CD4-positive, alpha-beta memory T cell (primary cell): Measurements from ENCODE around the gene LDB2. TPM values are rescaled to one million over a fixed set of nuclear protein-coding genes. Genes with fewer than 3 reads are reported as not detected.

ENCODE experiments used
- CTCF ChIA-PET: fragments of 350-600 bp; sonication (Branson Sonifier 250); formaldehyde crosslinking; loops from one replicate; lab custom pipeline; 2021; ENCODE audit warnings: inconsistent platforms; ENCODE audit not compliant: partially characterized antibody; lab: Charles Lee
- POLR2A ChIA-PET: fragments of 350-600 bp; sonication (Branson Sonifier 250); formaldehyde crosslinking; loops from one replicate; lab custom pipeline; 2021; ENCODE audit not compliant: partially characterized antibody; lab: Charles Lee
- DNase-seq, 5 donors: peaks; one replicate each; pipeline versions ENCODE4 v3.0.0 to v3.0.0-alpha.2; 2020 to 2022; ENCODE audit warnings: mixed read lengths in 1 of 5
- H3K27ac ChIP-seq: one replicate; pipeline ENCODE4 v1.7.0; 2013; ENCODE audit warnings: low read depth, low read length
- H3K27me3 ChIP-seq: 2 replicates; pipeline ENCODE4 v1.7.0; 2013; ENCODE audit warnings: mild to moderate bottlenecking, low read length, moderate library complexity; ENCODE audit not compliant: insufficient read depth
- H3K36me3 ChIP-seq: 2 replicates; pipeline ENCODE4 v1.7.0; 2013; ENCODE audit warnings: mild to moderate bottlenecking, low read length, moderate library complexity; ENCODE audit not compliant: insufficient read depth
- H3K4me1 ChIP-seq: 2 replicates; pipeline ENCODE4 v1.7.0; 2013; ENCODE audit warnings: mild to moderate bottlenecking, low read length, moderate library complexity; ENCODE audit not compliant: insufficient read depth
- H3K4me3 ChIP-seq, 2 donors: one replicate each; pipeline ENCODE4 v1.7.0; 2013; ENCODE audit warnings: low read length in 2 of 2, mild to moderate bottlenecking in 1 of 2
- H3K9me3 ChIP-seq, 2 donors: one replicate each; pipeline ENCODE4 v1.7.0; 2013; ENCODE audit warnings: low read length in 2 of 2, control low read depth in 1 of 2; ENCODE audit not compliant: control insufficient read depth in 1 of 2
- H3K27ac Mint-ChIP-seq, 7 donors: one replicate each; pipeline ENCODE4 v1.8.0; 2020 to 2021; ENCODE audit warnings: mixed read lengths in 7 of 7, mild to moderate bottlenecking in 6 of 7, inconsistent platforms in 3 of 7, moderate library complexity in 3 of 7
- H3K27me3 Mint-ChIP-seq, 2 donors: one replicate each; pipeline ENCODE4 v1.8.0; 2020 to 2021; ENCODE audit warnings: mixed read lengths in 2 of 2
- H3K36me3 Mint-ChIP-seq, 2 donors: one replicate each; pipeline ENCODE4 v1.8.0; 2020 to 2021; ENCODE audit warnings: mixed read lengths in 2 of 2, inconsistent platforms in 1 of 2, mild to moderate bottlenecking in 1 of 2
- H3K4me1 Mint-ChIP-seq, 4 donors: one replicate each; pipeline ENCODE4 v1.8.0; 2020 to 2021; ENCODE audit warnings: mixed read lengths in 4 of 4, mild to moderate bottlenecking in 1 of 4
- H3K4me3 Mint-ChIP-seq, 8 donors: one replicate each; pipeline ENCODE4 v1.8.0; 2020 to 2021; ENCODE audit warnings: mixed read lengths in 8 of 8, mild to moderate bottlenecking in 7 of 8, moderate library complexity in 6 of 8, inconsistent platforms in 3 of 8
- H3K9me3 Mint-ChIP-seq, 8 donors: one replicate each; pipeline ENCODE4 v1.8.0; 2020 to 2021; ENCODE audit warnings: mixed read lengths in 8 of 8, mild to moderate bottlenecking in 5 of 8, inconsistent platforms in 3 of 8, moderate library complexity in 1 of 8
- intact Hi-C: fragments of 100-400 bp; cut with micrococcal nuclease; formaldehyde crosslinking; loops from one replicate; pipeline ENCODE4 v1.15.1; 2023
- polyA plus RNA-seq, 2 donors: library from polyadenylated mRNA; unstranded; fragments of 300-500 nt; fragmentation: Illumina TruSeq; gene quantifications; one replicate each; pipeline ENCODE4 v1.2.3, GENCODE V29; 2021
- total RNA-seq, 2 experiments: library from RNA; stranded (reverse); gene quantifications; one replicate each; pipeline ENCODE4 v1.2.3, GENCODE V29; 2021

The LDB2 gene
- total and polyA plus RNA-seq, 4 experiments from 2014 or later, result not detected

- Mint-ChIP-seq H3K36me3 (no peaks in the 10 kb centered on the region), H3K4me1 (no peaks in the 10 kb centered on the region), H3K27me3 (peaks cover 0 to 1% of the 10 kb centered on the region in 2 donors), H3K9me3 (peaks cover 1 to 8% (median 2%) of the 10 kb centered on the region in 8 donors), H3K4me3 (no peak overlapping the region), H3K27ac (no peak overlapping the region)
- Histone ChIP-seq H3K36me3 (no peaks in the 10 kb centered on the region), H3K4me1 (no peaks in the 10 kb centered on the region), H3K4me3 (no peak overlapping the region), H3K27ac (no peak overlapping the region), H3K9me3 (no peaks in the 10 kb centered on the region), H3K27me3 (no peaks in the 10 kb centered on the region)
- intact Hi-C loops, result no loop called here
- CTCF ChIA-PET, result no interaction called here
- DNase-seq, result no peak
- POLR2A ChIA-PET, result no interaction called here
Observed at GRCh38 chr4:16608611-16609125, 289.8 kb downstream of the LDB2 start.

GRCh38 chr4:16608123-16608522 is 290.3 kb downstream of the LDB2 start:
- Histone ChIP-seq H3K36me3 (no peaks in the 10 kb centered on the region), H3K4me1 (no peaks in the 10 kb centered on the region), H3K27ac (no peak overlapping the region), H3K4me3 (no peak overlapping the region), H3K9me3 (no peaks in the 10 kb centered on the region), H3K27me3 (no peaks in the 10 kb centered on the region)
- Mint-ChIP-seq H3K36me3 (no peaks in the 10 kb centered on the region), H3K9me3 (peaks cover 1 to 8% (median 2%) of the 10 kb centered on the region in 8 donors), H3K27me3 (peaks cover 0 to 1% of the 10 kb centered on the region in 2 donors), H3K4me1 (no peaks in the 10 kb centered on the region), H3K4me3 (no peak overlapping the region), H3K27ac (no peak overlapping the region)
- no peak for DNase-seq
- intact Hi-C loops, result no loop called here
- POLR2A ChIA-PET, result no interaction called here
- CTCF ChIA-PET, result no interaction called here

GRCh38 chr4:16607241-16608066 is 291.0 kb downstream of the LDB2 start:
- H3K4me3 ChIP-seq, result no peak overlapping the region
- Mint-ChIP-seq H3K27ac (no peak overlapping the region), H3K9me3 (peaks cover 1 to 5% (median 2%) of the 10 kb centered on the region in 8 donors), H3K4me3 (no peak overlapping the region), H3K4me1 (no peaks in the 10 kb centered on the region), H3K27me3 (peaks cover 0 to 1% of the 10 kb centered on the region in 2 donors), H3K36me3 (no peaks in the 10 kb centered on the region)
- DNase-seq, result no peak
- H3K36me3 ChIP-seq, result no peaks in the 10 kb centered on the region
- H3K4me1 ChIP-seq, result no peaks in the 10 kb centered on the region
- no peaks in the 10 kb centered on the region for H3K9me3 ChIP-seq
- intact Hi-C loops, result no loop called here
- ChIA-PET POLR2A (no interaction called here), CTCF (no interaction called here)
- H3K27ac ChIP-seq, result no peak overlapping the region
- no peaks in the 10 kb centered on the region for H3K27me3 ChIP-seq

- DNase-seq, result no peak
- Histone ChIP-seq H3K9me3 (no peaks in the 10 kb centered on the region), H3K36me3 (no peaks in the 10 kb centered on the region), H3K27me3 (no peaks in the 10 kb centered on the region), H3K27ac (no peak overlapping the region), H3K4me1 (no peaks in the 10 kb centered on the region), H3K4me3 (no peak overlapping the region)
- H3K27me3 Mint-ChIP-seq, result peaks cover 0 to 1% of the 10 kb centered on the region in 2 donors
- intact Hi-C loops, result no loop called here
- POLR2A ChIA-PET, result no interaction called here
- CTCF ChIA-PET, result no interaction called here
- no peak overlapping the region for H3K4me3 Mint-ChIP-seq
- H3K9me3 Mint-ChIP-seq, result peaks cover 0 to 5% (median 2%) of the 10 kb centered on the region in 8 donors
- no peak overlapping the region for H3K27ac Mint-ChIP-seq
- no peaks in the 10 kb centered on the region for H3K36me3 Mint-ChIP-seq
- H3K4me1 Mint-ChIP-seq, result no peaks in the 10 kb centered on the region
Observed at GRCh38 chr4:16606691-16607090, 291.8 kb downstream of the LDB2 start.

GRCh38 chr4:16603178-16603577 is 295.3 kb downstream of the LDB2 start:
- H3K27me3 Mint-ChIP-seq, result peaks cover 0 to 2% of the 10 kb centered on the region in 2 donors
- H3K27ac ChIP-seq, result no peak overlapping the region
- CTCF ChIA-PET, result no interaction called here
- no peaks in the 10 kb centered on the region for H3K36me3 ChIP-seq
- no peak overlapping the region for H3K4me3 ChIP-seq
- no peaks in the 10 kb centered on the region for H3K9me3 ChIP-seq
- intact Hi-C loops, result no loop called here
- DNase-seq, result no peak
- no peaks in the 10 kb centered on the region for H3K4me1 Mint-ChIP-seq
- no peak overlapping the region for H3K27ac Mint-ChIP-seq
- H3K36me3 Mint-ChIP-seq, result no peaks in the 10 kb centered on the region
- peaks cover 0 to 3% (median 0%) of the 10 kb centered on the region in 8 donors for H3K9me3 Mint-ChIP-seq
- no peaks in the 10 kb centered on the region for H3K27me3 ChIP-seq
- no peaks in the 10 kb centered on the region for H3K4me1 ChIP-seq
- no peak overlapping the region for H3K4me3 Mint-ChIP-seq
- POLR2A ChIA-PET, result no interaction called here

GRCh38 chr4:16598597-16599206 is 299.7 kb downstream of the LDB2 start:
- POLR2A ChIA-PET, result no interaction called here
- peaks cover 0 to 2% of the 10 kb centered on the region in 2 donors for H3K27me3 Mint-ChIP-seq
- Histone ChIP-seq H3K27me3 (no peaks in the 10 kb centered on the region), H3K4me3 (no peak overlapping the region), H3K9me3 (no peaks in the 10 kb centered on the region), H3K36me3 (no peaks in the 10 kb centered on the region), H3K27ac (no peak overlapping the region), H3K4me1 (no peaks in the 10 kb centered on the region)
- no peaks in the 10 kb centered on the region for H3K9me3 Mint-ChIP-seq
- H3K4me3 Mint-ChIP-seq, result no peak overlapping the region
- H3K36me3 Mint-ChIP-seq, result no peaks in the 10 kb centered on the region
- no peak for DNase-seq
- H3K27ac Mint-ChIP-seq, result no peak overlapping the region
- intact Hi-C loops, result no loop called here
- CTCF ChIA-PET, result no interaction called here
- H3K4me1 Mint-ChIP-seq, result no peaks in the 10 kb centered on the region

GRCh38 chr4:16597845-16598596 is 300.4 kb downstream of the LDB2 start:
- intact Hi-C loops, result no loop called here
- H3K4me3 ChIP-seq, result no peak overlapping the region
- DNase-seq, result no peak
- no peaks in the 10 kb centered on the region for H3K9me3 ChIP-seq
- no peak overlapping the region for H3K4me3 Mint-ChIP-seq
- H3K27ac Mint-ChIP-seq, result no peak overlapping the region
- H3K36me3 ChIP-seq, result no peaks in the 10 kb centered on the region
- POLR2A ChIA-PET, result no interaction called here
- H3K27ac ChIP-seq, result no peak overlapping the region
- no peaks in the 10 kb centered on the region for H3K9me3 Mint-ChIP-seq
- H3K4me1 Mint-ChIP-seq, result no peaks in the 10 kb centered on the region
- H3K27me3 ChIP-seq, result no peaks in the 10 kb centered on the region
- CTCF ChIA-PET, result no interaction called here
- no peaks in the 10 kb centered on the region for H3K36me3 Mint-ChIP-seq
- H3K27me3 Mint-ChIP-seq, result peaks cover 0 to 2% of the 10 kb centered on the region in 2 donors
- H3K4me1 ChIP-seq, result no peaks in the 10 kb centered on the region
